HTR-8/SVneo (cell line): ENCODE results near the gene HEG1.

ENCODE experiments used
- DNase-seq: peaks from one replicate; pipeline ENCODE4 v3.0.0; 2011; ENCODE audit warnings: low spot score, mixed read lengths; ENCODE audit not compliant: insufficient read length
- FAIRE-seq: peaks from 2 replicates; lab custom pipeline; 2011; peaks lifted over from hg19 to GRCh38; lab: Jason Lieb, UNC

The HEG1 gene

GRCh38 chr3:124926426-124927101, 129.2 kb downstream of the HEG1 start:
- FAIRE-seq (no peak), DNase-seq (no peak)

- DNase-seq (no peak), FAIRE-seq (no peak)
Measured at GRCh38 chr3:124924741-124925140, 131.1 kb downstream of the HEG1 start.

GRCh38 chr3:124923833-124924232, 132.0 kb downstream of the HEG1 start:
- DNase-seq = no peak
- no peak for FAIRE-seq

- no peak for DNase-seq
- FAIRE-seq = no peak
Measured at GRCh38 chr3:124920718-124921117, 135.1 kb downstream of the HEG1 start.

- FAIRE-seq = no peak
Measured at GRCh38 chr3:124919756-124920155, 136.0 kb downstream of the HEG1 start.

GRCh38 chr3:124918524-124918923, 137.3 kb downstream of the HEG1 start:
- no peak for DNase-seq

More at GRCh38 chr3:124919756-124920155, 136.0 kb downstream of the HEG1 start:
- no peak for DNase-seq

GRCh38 chr3:124916837-124917409, 138.9 kb downstream of the HEG1 start:
- no peak for FAIRE-seq
- DNase-seq = no peak

More at GRCh38 chr3:124918524-124918923, 137.3 kb downstream of the HEG1 start:
- FAIRE-seq = no peak
